Measurements from ENCODE around the gene EP400. TPM values are rescaled to one million over a fixed set of nuclear protein-coding genes. Genes with fewer than 3 reads are reported as not detected.

EP400 gene
- total and polyA plus RNA-seq, 7 experiments from 2014 or later: 2.8 to 86.8 (median 79.5) TPM

DNA sequence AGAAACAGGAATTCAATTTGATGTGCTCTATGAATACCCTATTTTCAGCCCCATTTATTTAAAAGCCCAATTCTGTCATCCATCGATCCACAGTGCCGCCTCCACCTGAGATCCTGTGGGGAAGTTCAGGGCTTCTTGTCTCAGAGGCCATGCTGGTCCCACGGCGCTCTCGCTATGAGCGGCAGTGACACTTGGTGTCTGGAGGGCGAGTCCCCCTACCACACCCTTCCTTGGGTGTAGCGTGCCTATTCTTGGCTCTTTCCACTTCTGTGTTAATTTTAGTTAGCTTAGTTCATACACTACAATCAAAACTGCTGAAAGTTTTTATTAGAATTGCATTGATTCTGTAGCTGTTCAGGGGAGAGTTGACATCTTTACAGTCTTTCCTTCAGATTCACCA lies 120.6 kb downstream of the EP400 start:
- peaks cover 12 to 46% (median 26%) of the 10 kb centered on the region in 5 donors for H3K36me3 Mint-ChIP-seq
- no peak for DNase-seq
- CTCF ChIA-PET: no interaction called here

DNA sequence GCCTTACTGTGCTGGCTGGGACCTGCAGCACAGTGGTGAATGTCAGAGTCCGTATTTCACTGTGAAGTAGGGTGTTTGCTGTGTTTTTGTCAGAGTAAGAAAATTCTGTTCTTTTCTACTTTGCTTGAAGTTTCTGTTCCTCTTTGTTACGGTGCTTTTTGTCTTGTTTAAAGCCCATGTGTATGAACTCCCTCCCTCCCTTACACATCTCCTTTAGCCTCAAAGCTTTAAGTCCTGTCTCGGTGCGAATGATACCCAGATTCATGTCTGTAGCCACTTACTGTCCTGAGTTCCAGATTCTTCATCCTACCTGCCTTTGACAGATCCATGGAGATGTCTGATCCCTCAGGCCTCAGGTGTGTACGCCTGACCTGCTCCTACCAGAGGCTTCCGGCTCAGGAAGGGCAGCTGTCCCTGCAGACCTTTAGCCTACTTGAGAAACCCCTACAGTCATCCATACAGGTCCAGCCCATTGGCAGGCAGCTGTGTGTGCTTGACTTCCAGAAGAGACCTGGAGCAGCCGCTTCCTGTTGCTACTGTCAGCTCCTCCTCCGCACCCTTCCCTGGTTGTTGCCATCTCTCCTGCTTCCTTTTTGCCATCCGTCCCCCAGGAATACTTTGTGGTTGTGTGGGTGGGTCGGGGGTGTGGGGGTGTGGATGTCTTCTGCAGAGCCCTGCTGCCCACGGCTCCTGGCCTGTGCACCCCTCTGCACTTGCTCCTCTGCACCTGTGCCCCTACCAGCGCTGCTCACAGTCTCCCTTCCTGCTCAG lies 121.5 kb downstream of the EP400 start:
- no peak overlapping the region for H3K4me3 Mint-ChIP-seq
- peaks cover under 1 to 80% (median 5%) of the 10 kb centered on the region in 3 experiments for H3K36me3 ChIP-seq (ENCODE audit: control insufficient read depth in 2 of 3, insufficient read depth in 3 of 3, low read length in 3 of 3)
- H3K9me3 Mint-ChIP-seq: no peaks in the 10 kb centered on the region
- H3K9me3 ChIP-seq (ENCODE audit: control insufficient read depth in 2 of 3, low read length in 3 of 3): no peaks in the 10 kb centered on the region
- H3K36me3 Mint-ChIP-seq: peaks cover 12 to 48% (median 23%) of the 10 kb centered on the region in 5 donors
- H3K27me3 Mint-ChIP-seq: no peaks in the 10 kb centered on the region
- no peaks in the 10 kb centered on the region for H3K27me3 ChIP-seq (ENCODE audit: control insufficient read depth in 2 of 2, insufficient read depth in 2 of 2, low read length in 2 of 2)
- POLR2A ChIA-PET: no interaction called here
- no peak for ATAC-seq
- DNase-seq: no peak
- H3K27ac ChIP-seq (ENCODE audit: low read depth, low read length): no peak overlapping the region
- peaks cover 11 to 22% (median 14%) of the 10 kb centered on the region in 7 donors for H3K4me1 Mint-ChIP-seq
- CTCF ChIA-PET: no interaction called here
- no peak overlapping the region for H3K4me3 ChIP-seq (ENCODE audit: low read length)
- intact Hi-C loops (cut with micrococcal nuclease): no loop called here
- H3K4me1 ChIP-seq (ENCODE audit: control insufficient read depth in 2 of 2, insufficient read depth in 2 of 2, low read length in 2 of 2): peaks cover 8 to 10% of the 10 kb centered on the region in 2 donors
- H3K27ac Mint-ChIP-seq: peak overlapping the region in 5 of 9 donors; percentile 3 to 67 (median 19)

More for the DNA sequence above, 120.6 kb downstream of the EP400 start:
- H3K27ac ChIP-seq (ENCODE audit: low read depth, low read length): no peak overlapping the region
- intact Hi-C loops (cut with micrococcal nuclease): no loop called here
- no peaks in the 10 kb centered on the region for H3K9me3 ChIP-seq (ENCODE audit: control insufficient read depth in 2 of 3, low read length in 3 of 3)
- POLR2A ChIA-PET: no interaction called here
- peaks cover 15 to 16% of the 10 kb centered on the region in 2 donors for H3K4me1 ChIP-seq (ENCODE audit: control insufficient read depth in 2 of 2, insufficient read depth in 2 of 2, low read length in 2 of 2)
- ATAC-seq: no peak
- peaks cover 0 to 76% (median 0%) of the 10 kb centered on the region in 3 experiments for H3K36me3 ChIP-seq (ENCODE audit: control insufficient read depth in 2 of 3, insufficient read depth in 3 of 3, low read length in 3 of 3)
- Mint-ChIP-seq H3K4me3 (no peak overlapping the region), H3K4me1 (peaks cover 15 to 30% (median 21%) of the 10 kb centered on the region in 7 donors), H3K27ac (peak overlapping the region in 1 of 9 donors; percentile 4), H3K27me3 (no peaks in the 10 kb centered on the region), H3K9me3 (no peaks in the 10 kb centered on the region)
- no peak overlapping the region for H3K4me3 ChIP-seq (ENCODE audit: low read length)
- no peaks in the 10 kb centered on the region for H3K27me3 ChIP-seq (ENCODE audit: control insufficient read depth in 2 of 2, insufficient read depth in 2 of 2, low read length in 2 of 2)

- intact Hi-C loops (cut with micrococcal nuclease): no loop called here
- Histone ChIP-seq H3K27me3 (ENCODE audit: control insufficient read depth in 2 of 2, insufficient read depth in 2 of 2, low read length in 2 of 2) (no peaks in the 10 kb centered on the region), H3K27ac (ENCODE audit: low read depth, low read length) (no peak overlapping the region), H3K36me3 (ENCODE audit: control insufficient read depth in 2 of 3, insufficient read depth in 3 of 3, low read length in 3 of 3) (peaks cover 5 to 83% (median 5%) of the 10 kb centered on the region in 3 experiments), H3K4me3 (ENCODE audit: low read length) (no peak overlapping the region), H3K4me1 (ENCODE audit: control insufficient read depth in 2 of 2, insufficient read depth in 2 of 2, low read length in 2 of 2) (peaks cover 1 to 3% of the 10 kb centered on the region in 2 donors), H3K9me3 (ENCODE audit: control insufficient read depth in 2 of 3, low read length in 3 of 3) (no peaks in the 10 kb centered on the region)
- Mint-ChIP-seq H3K9me3 (no peaks in the 10 kb centered on the region), H3K4me3 (no peak overlapping the region), H3K27ac (peak overlapping the region in 3 of 9 donors; percentile 19 to 67 (median 40)), H3K27me3 (no peaks in the 10 kb centered on the region), H3K36me3 (peaks cover 12 to 48% (median 20%) of the 10 kb centered on the region in 5 donors), H3K4me1 (peaks cover 4 to 18% (median 7%) of the 10 kb centered on the region in 7 donors)
- ChIA-PET CTCF (no interaction called here), POLR2A (no interaction called here)
- no peak for DNase-seq
- ATAC-seq: no peak
Measured at GRCh38 chr12:132071830-132072384, 122.2 kb downstream of the EP400 start.

DNA sequence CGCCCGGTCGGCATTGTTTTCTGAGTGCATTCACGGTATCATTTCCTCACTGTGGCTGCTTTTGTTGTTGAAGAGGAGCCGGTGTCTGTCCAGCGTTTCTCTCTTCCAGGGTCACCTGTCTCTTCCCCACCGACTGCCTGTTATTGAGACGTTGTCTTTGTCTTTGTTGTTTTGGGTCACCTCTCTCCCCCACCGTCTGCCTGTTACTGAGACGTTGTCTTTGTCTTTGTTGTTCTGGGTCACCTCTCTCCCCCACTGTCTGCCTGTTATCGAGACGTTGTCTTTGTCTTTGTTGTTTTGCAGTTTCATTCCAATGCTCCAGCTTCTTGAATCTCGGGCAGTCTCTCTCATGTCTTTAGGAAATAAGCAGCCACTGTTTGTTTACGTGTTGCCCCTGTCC lies 124.5 kb downstream of the EP400 start:
- no peaks in the 10 kb centered on the region for H3K9me3 Mint-ChIP-seq
- ChIA-PET CTCF (no interaction called here), POLR2A (interaction anchor here (1.3 kb wide), 1 partner anchor 39 kb away, joined by 3 read pairs; no protein-coding TSS in a partner anchor)
- H3K27me3 Mint-ChIP-seq: no peaks in the 10 kb centered on the region
- no peaks in the 10 kb centered on the region for H3K27me3 ChIP-seq (ENCODE audit: control insufficient read depth in 2 of 2, insufficient read depth in 2 of 2, low read length in 2 of 2)
- peak overlapping the region in 1 of 10 donors; percentile 27 for H3K4me3 Mint-ChIP-seq
- no peaks in the 10 kb centered on the region for H3K9me3 ChIP-seq (ENCODE audit: control insufficient read depth in 2 of 3, low read length in 3 of 3)
- DNase-seq: no peak
- H3K36me3 ChIP-seq (ENCODE audit: control insufficient read depth in 2 of 3, insufficient read depth in 3 of 3, low read length in 3 of 3): peaks cover 5 to 79% (median 12%) of the 10 kb centered on the region in 3 experiments
- H3K27ac Mint-ChIP-seq: peak overlapping the region in 2 of 9 donors; percentile 53 to 63
- ATAC-seq: no peak
- H3K27ac ChIP-seq (ENCODE audit: low read depth, low read length): no peak overlapping the region
- H3K4me3 ChIP-seq (ENCODE audit: low read length): no peak overlapping the region
- peaks cover 0 to 14% (median 0%) of the 10 kb centered on the region in 7 donors for H3K4me1 Mint-ChIP-seq
- no peaks in the 10 kb centered on the region for H3K4me1 ChIP-seq (ENCODE audit: control insufficient read depth in 2 of 2, insufficient read depth in 2 of 2, low read length in 2 of 2)
- intact Hi-C loops (cut with micrococcal nuclease): no loop called here
- peaks cover 8 to 64% (median 17%) of the 10 kb centered on the region in 5 donors for H3K36me3 Mint-ChIP-seq

DNA sequence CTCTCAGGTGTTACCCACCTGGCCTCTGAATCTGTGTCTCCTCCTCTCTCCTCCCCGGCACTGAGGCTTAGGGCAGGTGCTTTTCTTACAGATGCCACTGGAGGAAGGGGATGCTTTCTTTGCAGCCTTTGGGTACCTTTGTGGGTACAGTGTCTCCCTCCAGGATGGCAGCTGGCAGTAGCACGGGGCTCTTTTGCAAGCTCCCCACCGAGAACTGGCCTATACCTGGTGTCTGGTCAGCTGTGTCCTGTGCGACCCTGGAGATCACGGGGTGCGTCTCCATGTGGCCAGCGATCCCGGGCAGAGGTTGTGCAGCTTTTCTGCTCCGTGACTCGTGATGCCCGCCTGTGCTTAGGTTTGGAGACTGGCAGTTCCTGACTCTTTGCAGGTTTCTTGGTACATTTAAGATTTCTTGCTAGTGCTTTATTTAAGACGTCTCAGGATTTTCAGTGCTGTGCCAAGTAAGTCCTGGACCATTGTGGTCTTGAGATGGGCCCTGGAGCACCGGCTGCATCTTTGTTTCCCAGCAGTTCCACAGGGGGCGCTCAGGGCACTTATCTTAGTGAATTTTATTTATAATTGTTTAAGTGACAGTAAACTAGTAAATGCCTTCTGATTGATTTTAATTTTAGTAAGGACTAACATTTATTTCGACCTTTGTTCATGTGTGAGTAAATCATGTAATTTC lies 125.4 kb downstream of the EP400 start:
- DNase-seq (no peak), ATAC-seq (no peak)
- Mint-ChIP-seq H3K4me1 (peaks cover 0 to 14% (median 0%) of the 10 kb centered on the region in 7 donors), H3K4me3 (no peak overlapping the region), H3K27ac (no peak overlapping the region), H3K27me3 (no peaks in the 10 kb centered on the region), H3K36me3 (peaks cover 8 to 64% (median 17%) of the 10 kb centered on the region in 5 donors), H3K9me3 (no peaks in the 10 kb centered on the region)
- ChIA-PET CTCF (no interaction called here), POLR2A (no interaction called here)
- no peaks in the 10 kb centered on the region for H3K27me3 ChIP-seq (ENCODE audit: control insufficient read depth in 2 of 2, insufficient read depth in 2 of 2, low read length in 2 of 2)
- H3K36me3 ChIP-seq (ENCODE audit: control insufficient read depth in 2 of 3, insufficient read depth in 3 of 3, low read length in 3 of 3): peaks cover 5 to 72% (median 12%) of the 10 kb centered on the region in 3 experiments
- no peak overlapping the region for H3K4me3 ChIP-seq (ENCODE audit: low read length)
- H3K4me1 ChIP-seq (ENCODE audit: control insufficient read depth in 2 of 2, insufficient read depth in 2 of 2, low read length in 2 of 2): no peaks in the 10 kb centered on the region
- intact Hi-C loops (cut with micrococcal nuclease): no loop called here
- H3K9me3 ChIP-seq (ENCODE audit: control insufficient read depth in 2 of 3, low read length in 3 of 3): no peaks in the 10 kb centered on the region
- no peak overlapping the region for H3K27ac ChIP-seq (ENCODE audit: low read depth, low read length)

DNA sequence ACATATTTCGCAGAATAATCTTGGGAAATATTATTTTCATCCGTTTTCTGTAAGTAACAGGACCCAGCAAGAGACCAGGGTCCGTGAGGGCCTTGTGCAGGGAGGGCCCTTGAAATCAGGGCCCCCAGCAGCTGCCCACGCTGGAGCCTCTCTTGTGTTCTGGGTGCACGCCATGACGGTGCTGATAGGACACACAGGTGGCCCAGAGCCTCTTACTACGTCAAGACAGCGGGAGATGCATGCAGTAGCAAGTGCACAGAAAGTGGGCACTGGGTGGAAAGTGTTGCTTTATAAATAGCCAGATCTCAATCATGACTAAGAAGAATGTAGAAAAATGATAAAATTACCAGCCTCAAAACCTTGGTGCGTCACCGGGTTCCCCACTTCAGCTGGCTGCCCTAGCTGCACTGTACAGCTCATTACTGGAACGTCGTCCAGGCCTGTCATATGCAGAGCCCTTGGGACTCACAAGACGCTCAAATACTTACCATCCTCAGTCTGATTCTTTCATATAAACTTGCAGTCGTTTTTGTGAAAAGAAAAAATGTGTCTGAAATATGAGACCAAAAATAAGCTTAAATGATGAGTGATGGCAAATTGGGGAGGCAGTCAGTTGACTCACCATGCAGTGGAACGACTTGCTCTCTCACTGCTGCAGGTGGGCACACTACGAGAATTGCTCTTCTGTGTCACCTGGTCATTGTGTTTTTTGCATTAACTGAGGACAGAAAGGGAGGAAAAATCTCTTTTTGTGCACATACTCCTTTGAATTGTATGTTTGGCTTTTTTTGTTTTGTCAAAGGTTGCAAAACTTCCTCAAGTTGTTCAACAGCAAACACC lies 126.2 kb downstream of the EP400 start:
- no peak overlapping the region for H3K4me3 ChIP-seq (ENCODE audit: low read length)
- POLR2A ChIA-PET: interaction anchor here (0.8 kb wide), 1 partner anchor 30 kb away, joined by 3 read pairs; no protein-coding TSS in a partner anchor
- H3K36me3 ChIP-seq (ENCODE audit: control insufficient read depth in 2 of 3, insufficient read depth in 3 of 3, low read length in 3 of 3): peaks cover 5 to 69% (median 12%) of the 10 kb centered on the region in 3 experiments
- H3K27ac ChIP-seq (ENCODE audit: low read depth, low read length): no peak overlapping the region
- H3K27me3 Mint-ChIP-seq: no peaks in the 10 kb centered on the region
- DNase-seq (no peak), ATAC-seq (no peak)
- no peak overlapping the region for H3K4me3 Mint-ChIP-seq
- H3K27me3 ChIP-seq (ENCODE audit: control insufficient read depth in 2 of 2, insufficient read depth in 2 of 2, low read length in 2 of 2): no peaks in the 10 kb centered on the region
- no peaks in the 10 kb centered on the region for H3K9me3 Mint-ChIP-seq
- H3K27ac Mint-ChIP-seq: no peak overlapping the region
- peaks cover 7 to 59% (median 17%) of the 10 kb centered on the region in 5 donors for H3K36me3 Mint-ChIP-seq
- CTCF ChIA-PET: no interaction called here
- intact Hi-C loops (cut with micrococcal nuclease): no loop called here
- no peaks in the 10 kb centered on the region for H3K9me3 ChIP-seq (ENCODE audit: control insufficient read depth in 2 of 3, low read length in 3 of 3)
- H3K4me1 Mint-ChIP-seq: peaks cover 0 to 10% (median 0%) of the 10 kb centered on the region in 7 donors
- H3K4me1 ChIP-seq (ENCODE audit: control insufficient read depth in 2 of 2, insufficient read depth in 2 of 2, low read length in 2 of 2): no peaks in the 10 kb centered on the region

Data from naive thymus-derived CD4-positive, alpha-beta T cell (primary cell).